HG02885 (cell line): ENCODE measurements around the gene ZIC5.

ENCODE experiments used
- ATAC-seq: cut with Tn5 transposase; IDR thresholded peaks from one replicate; pipeline ENCODE4 v1.9.1; 2021; ENCODE audit warnings: mild to moderate bottlenecking; ENCODE audit not compliant: unreplicated experiment, poor library complexity

Gene ZIC5

GRCh38 chr13:99971576-99972189, at the start of gene ZIC5:
TSS of gene ZIC5 (minus strand) at chr13:99971767. CDS start at chr13:99971603, 164 bp downstream.
- ATAC-seq = no peak

GRCh38 chr13:100019780-100020356, 48.3 kb upstream of the ZIC5 start:
- ATAC-seq = no peak

- ATAC-seq = no peak
Measured at GRCh38 chr13:100014621-100015020, 43.1 kb upstream of the ZIC5 start.

- ATAC-seq = no peak
Measured at GRCh38 chr13:99998261-99998660, 26.7 kb upstream of the ZIC5 start.

- ATAC-seq = no peak
Measured at GRCh38 chr13:99997702-99998214, 26.2 kb upstream of the ZIC5 start.

GRCh38 chr13:99996381-99996973, 24.9 kb upstream of the ZIC5 start:
- no peak for ATAC-seq

GRCh38 chr13:99995589-99996380, 24.2 kb upstream of the ZIC5 start:
- no peak for ATAC-seq

GRCh38 chr13:99995104-99995588, 23.6 kb upstream of the ZIC5 start:
- no peak for ATAC-seq

GRCh38 chr13:99994638-99995020, 23.1 kb upstream of the ZIC5 start:
- no peak for ATAC-seq

- ATAC-seq = no peak
Measured at GRCh38 chr13:99993660-99994637, 22.4 kb upstream of the ZIC5 start.

GRCh38 chr13:99992949-99993351, 21.4 kb upstream of the ZIC5 start:
- ATAC-seq = no peak

GRCh38 chr13:99991828-99992775, 20.5 kb upstream of the ZIC5 start:
- no peak for ATAC-seq

GRCh38 chr13:99991013-99991827, 19.7 kb upstream of the ZIC5 start:
- ATAC-seq = no peak

- ATAC-seq = no peak
Measured at GRCh38 chr13:99990126-99990977, 18.8 kb upstream of the ZIC5 start.

- no peak for ATAC-seq
Measured at GRCh38 chr13:99989276-99990125, 17.9 kb upstream of the ZIC5 start.
